SW 1271 (cell line): ENCODE results near the gene MNAT1.
"Not testable (repeated sequence)": the region's sequence is repeated elsewhere in the genome, so short reads cannot be mapped to it uniquely, and the experiment has no call there.

Experiments used
- DNase-seq, 2 experiments: peaks; one replicate each; lab custom pipeline; 2025; lab: John Stamatoyannopoulos, UW

MNAT1 gene

DNA sequence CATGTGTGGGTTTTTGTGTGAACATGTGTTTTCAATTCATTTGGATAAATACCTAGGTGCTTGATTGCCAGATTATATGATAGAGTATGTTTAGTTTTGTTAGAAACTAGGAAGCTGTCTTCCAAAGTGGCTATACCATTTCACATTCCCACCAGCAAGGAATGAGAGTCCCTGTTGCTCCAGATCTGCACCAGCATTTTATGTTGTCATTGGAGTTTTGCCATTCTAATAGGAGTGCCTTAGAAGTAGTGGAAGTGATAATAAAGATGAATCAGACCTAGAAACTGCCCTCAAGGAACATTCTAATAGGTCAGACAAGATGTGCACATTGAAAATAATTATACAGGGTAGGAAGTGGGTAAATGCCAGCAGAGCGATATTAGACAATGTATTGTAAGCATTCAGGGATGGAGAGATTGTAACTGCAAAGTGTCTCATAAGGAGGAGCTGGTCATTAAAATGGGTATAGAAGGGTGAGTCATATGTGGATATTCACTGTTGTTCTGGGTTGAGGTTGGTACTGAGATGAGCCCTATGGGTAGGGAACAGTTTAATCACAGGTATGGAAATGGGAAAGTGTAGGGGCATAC, 71.4 kb downstream of the MNAT1 start:
- no peak for DNase-seq

- no peak for DNase-seq
These were observed 72.7 kb downstream of the MNAT1 start for GRCh38 chr14:60807247-60807646.

DNA sequence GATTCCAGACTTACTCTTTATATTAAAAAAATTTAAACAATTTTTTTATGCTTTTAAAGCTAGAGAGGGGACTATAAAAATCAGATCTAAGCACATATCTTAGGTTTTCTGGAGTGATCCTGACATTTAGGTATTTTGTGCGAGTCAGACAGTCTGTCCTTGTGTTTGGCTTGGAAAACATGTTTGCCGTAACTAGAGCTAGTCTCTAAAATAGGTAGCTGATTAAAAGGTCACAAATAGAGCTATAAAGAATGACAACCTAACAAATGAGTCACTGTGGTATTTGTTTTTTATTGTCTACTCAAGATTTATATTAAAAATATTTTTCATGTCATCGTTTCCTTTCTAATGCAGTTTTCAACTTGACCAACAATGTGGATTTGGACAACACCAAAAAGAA, 73.4 kb downstream of the MNAT1 start:
- no peak for DNase-seq

GRCh38 chr14:60812987-60813386, 78.4 kb downstream of the MNAT1 start:
- DNase-seq: no peak

GRCh38 chr14:60815371-60815770, 80.8 kb downstream of the MNAT1 start:
- no peak for DNase-seq

DNA sequence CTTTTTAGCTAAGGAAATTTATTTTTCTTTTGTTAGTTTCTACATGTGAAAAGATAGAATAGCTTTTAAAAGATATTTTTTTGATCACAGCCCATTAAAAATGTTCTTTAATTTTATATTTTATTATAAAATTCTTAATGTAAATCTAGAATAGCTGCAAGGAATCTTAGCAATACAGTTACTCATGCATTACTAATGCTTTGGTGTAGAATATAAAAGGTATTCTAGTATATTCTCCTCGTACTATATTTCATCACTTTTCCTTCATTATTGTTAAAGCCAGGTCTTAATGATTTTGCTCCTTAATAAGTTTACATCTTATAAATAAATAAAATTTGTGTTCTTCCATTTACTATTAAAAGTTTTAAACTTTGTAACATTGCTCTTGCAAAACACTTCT, 82.6 kb downstream of the MNAT1 start:
- DNase-seq: no peak

DNA sequence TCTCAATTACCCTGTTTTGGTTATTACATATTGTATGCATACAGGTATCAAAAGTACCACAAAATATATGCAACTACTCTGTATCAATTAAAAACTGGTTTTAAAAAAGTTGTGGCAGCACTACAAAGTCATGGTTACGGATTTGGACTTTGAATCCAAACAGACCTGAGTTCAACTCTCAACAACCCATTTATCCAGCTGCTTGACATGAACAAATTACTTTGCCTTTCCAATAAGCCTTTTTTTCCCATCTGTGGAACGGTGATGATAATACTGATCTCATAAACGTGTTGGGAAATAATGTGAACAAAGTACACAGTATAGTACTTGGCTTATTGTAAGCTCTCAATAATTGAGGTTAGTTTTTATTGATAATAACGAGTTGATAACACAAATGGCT, 85.0 kb downstream of the MNAT1 start:
- DNase-seq: no peak

GRCh38 chr14:60838601-60839000, 104.0 kb downstream of the MNAT1 start:
- DNase-seq: no peak

DNA sequence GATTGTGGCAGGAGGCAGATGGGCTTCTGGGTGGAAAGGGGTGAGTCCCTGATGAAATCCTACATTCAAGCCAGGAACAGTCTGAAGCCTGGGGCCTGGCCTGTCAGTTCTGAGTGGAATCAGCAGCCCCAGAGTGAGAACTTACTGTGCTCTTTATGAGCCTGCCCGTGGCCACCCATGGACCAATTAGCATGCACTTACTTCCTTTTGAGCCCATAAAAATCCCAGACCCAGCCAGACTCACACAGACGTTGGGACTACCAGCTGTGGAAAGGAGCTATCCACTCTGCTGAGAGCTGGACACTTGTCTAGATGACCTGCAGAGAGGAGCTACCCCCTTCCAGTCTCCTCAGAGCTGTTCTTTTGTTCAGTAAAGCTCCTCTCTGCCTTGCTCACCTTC, 104.5 kb downstream of the MNAT1 start:
- no peak for DNase-seq

DNA sequence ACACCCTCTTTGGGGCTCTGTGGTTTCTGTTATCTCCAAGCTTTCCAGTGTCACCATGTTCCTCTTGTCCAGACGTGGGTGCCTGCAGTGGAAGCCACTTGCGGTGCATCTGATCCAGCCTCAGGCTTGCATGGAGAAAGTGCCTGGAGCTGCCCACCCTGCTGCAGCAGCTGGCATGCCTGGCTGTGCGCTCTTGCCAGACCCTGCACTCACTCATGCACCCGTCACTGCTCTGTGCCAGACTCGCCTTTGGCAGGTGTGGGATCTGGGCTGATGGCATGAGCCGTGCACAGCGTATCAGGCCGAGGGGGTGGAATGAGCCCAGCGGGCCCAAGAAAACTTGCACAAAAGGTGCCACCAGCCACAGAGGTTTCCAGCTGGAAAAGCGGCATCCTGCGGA, 105.1 kb downstream of the MNAT1 start:
- DNase-seq: no peak

DNA sequence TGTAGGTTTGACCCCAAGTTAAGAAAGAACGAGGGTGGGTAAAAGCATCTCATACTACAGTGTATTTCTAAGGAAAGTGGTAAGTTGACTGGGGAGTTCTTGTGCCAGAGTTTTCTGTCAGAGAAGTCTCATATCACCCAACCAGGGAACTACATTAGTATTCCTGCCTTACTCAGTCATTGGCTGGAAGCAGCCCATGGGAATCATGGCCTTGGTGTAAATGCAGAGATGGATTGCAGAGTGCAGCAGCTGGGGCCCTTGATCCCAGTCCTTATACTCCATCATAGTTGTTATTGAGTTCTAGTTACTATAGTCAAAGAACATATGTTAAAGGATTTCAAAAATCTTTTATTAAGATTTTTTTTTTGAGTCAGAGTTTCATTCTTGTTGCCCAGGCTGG, 105.8 kb downstream of the MNAT1 start:
- DNase-seq: no peak

DNA sequence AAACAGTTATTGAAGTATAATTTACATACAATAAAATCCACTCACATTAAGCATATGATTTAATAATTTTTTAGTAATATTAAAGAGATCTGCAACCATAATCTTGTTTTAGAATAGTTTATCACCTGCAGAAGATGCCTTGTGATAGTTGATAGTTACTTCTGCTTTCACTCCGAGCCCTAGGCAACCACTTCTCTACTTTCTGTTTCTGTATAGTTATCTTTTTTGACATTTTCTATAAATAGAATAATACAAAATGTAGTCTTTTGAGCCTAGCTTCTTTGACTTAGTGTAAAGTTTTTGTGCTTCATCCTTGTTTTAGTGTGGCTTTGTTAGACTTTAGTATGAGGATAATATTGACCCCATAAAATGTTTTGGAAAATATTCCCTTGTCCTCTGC, 111.0 kb downstream of the MNAT1 start:
- no peak for DNase-seq

DNA sequence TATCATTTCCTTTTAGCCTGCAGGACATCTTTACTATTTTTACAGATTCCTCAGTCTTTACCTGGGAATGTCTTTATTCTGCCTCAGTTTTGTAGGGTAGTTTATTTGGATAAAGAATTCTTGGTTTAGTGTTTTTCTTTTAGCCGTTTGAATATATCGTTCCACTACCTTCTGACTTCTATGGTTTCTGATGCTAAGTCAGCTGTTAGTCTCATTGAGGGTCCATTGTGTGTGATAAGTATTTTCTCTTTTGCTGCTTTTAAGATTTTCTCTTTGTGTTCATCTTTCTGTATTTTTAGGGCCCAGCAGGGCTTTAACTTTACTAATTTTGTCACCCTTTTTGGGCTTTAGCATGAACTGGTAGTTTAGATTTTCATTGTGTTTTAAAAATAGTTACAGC, 113.5 kb downstream of the MNAT1 start:
- DNase-seq: no peak

GRCh38 chr14:60851692-60852091, 117.1 kb downstream of the MNAT1 start:
- not testable (repeated sequence) for DNase-seq

DNA sequence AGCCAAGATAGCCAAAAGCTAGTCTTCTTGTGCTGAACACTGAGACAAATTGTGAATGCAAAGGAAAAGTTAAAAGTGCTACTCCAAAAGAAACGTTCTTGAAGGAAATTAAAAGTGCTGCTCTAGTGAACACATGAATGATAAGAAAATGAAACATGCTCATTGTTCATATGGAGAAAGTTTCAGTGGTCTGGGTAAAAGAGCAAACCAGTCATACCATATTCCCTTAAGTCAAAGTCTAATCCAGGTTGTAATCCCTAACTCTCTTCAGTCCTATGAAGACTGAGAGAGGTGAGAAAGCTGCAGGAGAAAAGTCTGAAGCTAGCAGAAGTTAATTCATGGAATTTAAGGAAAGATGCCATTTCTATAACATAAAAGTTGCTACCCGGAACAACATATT, 121.5 kb downstream of the MNAT1 start:
- no peak for DNase-seq

GRCh38 chr14:60859525-60859924, 125.0 kb downstream of the MNAT1 start:
- no peak for DNase-seq

- DNase-seq: no peak
These were observed 127.1 kb downstream of the MNAT1 start for GRCh38 chr14:60861545-60862140.

- DNase-seq: no peak
These were observed 127.7 kb downstream of the MNAT1 start for GRCh38 chr14:60862283-60862682.

GRCh38 chr14:60863249-60863648, 128.7 kb downstream of the MNAT1 start:
- DNase-seq: no peak

- DNase-seq: no peak
These were observed 131.0 kb downstream of the MNAT1 start for GRCh38 chr14:60865378-60866127.

- no peak for DNase-seq
These were observed 133.1 kb downstream of the MNAT1 start for GRCh38 chr14:60867503-60868172.

- DNase-seq: no peak
These were observed 143.6 kb downstream of the MNAT1 start for GRCh38 chr14:60878121-60878520.

DNA sequence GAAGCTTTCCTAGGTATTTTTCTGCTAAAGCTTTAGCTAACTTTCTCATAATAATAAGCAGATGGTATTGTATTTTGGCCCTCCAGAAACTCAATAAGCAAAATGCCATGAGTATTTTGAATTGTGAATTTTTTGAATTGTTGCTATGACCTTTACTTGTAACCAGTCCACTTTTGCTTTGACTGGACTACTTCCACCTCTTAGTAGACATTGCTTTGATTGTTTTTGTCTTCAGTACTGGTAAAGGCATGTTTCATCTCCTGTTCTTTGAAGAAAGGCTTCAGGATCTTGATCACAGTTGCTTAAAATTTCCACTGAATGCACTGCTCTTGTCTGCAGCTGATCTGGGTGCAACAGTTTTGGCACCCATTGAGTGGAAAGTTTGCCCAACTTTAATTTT, 144.0 kb downstream of the MNAT1 start:
- DNase-seq: no peak
